Sigmoid colon (tissue), 4 donors: ENCODE measurements around the gene CLPSL2.

Experiments
- CTCF ChIP-seq, 4 experiments: fragments of 450-650 bp in 3 of 4; fragments of 200-600 bp in 1 of 4; IDR thresholded peaks; one replicate each; pipeline ENCODE4 v1.5.1; 2016 to 2019; ENCODE audit warnings: antibody characterized with exemption in 4 of 4, mild to moderate bottlenecking in 3 of 4, moderate library complexity in 2 of 4
- EP300 ChIP-seq, 4 donors: sonication (generic); formaldehyde crosslinking; IDR thresholded peaks; one replicate each; pipeline ENCODE4 v1.6.1; 2017; ENCODE audit warnings: antibody characterized with exemption in 4 of 4
- POLR2A ChIP-seq, 2 donors: fragments of 450-650 bp; IDR thresholded peaks; one replicate each; pipeline ENCODE4 v1.6.1; 2016; ENCODE audit warnings: antibody characterized with exemption in 2 of 2, mild to moderate bottlenecking in 2 of 2, moderate library complexity in 2 of 2

- no peak for TF ChIP-seq EP300 (IDR thresholded peaks at IDR 0.05)
- no peak for TF ChIP-seq CTCF (IDR thresholded peaks at IDR 0.05)
- TF ChIP-seq POLR2A (IDR thresholded peaks at IDR 0.05) = no peak
These were observed 19.8 kb downstream of the CLPSL2 start for GRCh38 chr6:35796236-35796635.
